ENCODE data around the gene ADAMTSL5. TPM values are rescaled to one million over a fixed set of nuclear protein-coding genes. Genes with fewer than 3 reads are reported as not detected.
A peak's percentile ranks its signal among the peaks of the same experiment; 100 is the strongest.
"Not testable (repeated sequence)": the region's sequence is repeated elsewhere in the genome, so short reads cannot be mapped to it uniquely, and the experiment has no call there.

The ADAMTSL5 gene
- total RNA-seq, 4 donors from 2014 or later = 13.5 to 20.8 (median 18.8) TPM

DNA sequence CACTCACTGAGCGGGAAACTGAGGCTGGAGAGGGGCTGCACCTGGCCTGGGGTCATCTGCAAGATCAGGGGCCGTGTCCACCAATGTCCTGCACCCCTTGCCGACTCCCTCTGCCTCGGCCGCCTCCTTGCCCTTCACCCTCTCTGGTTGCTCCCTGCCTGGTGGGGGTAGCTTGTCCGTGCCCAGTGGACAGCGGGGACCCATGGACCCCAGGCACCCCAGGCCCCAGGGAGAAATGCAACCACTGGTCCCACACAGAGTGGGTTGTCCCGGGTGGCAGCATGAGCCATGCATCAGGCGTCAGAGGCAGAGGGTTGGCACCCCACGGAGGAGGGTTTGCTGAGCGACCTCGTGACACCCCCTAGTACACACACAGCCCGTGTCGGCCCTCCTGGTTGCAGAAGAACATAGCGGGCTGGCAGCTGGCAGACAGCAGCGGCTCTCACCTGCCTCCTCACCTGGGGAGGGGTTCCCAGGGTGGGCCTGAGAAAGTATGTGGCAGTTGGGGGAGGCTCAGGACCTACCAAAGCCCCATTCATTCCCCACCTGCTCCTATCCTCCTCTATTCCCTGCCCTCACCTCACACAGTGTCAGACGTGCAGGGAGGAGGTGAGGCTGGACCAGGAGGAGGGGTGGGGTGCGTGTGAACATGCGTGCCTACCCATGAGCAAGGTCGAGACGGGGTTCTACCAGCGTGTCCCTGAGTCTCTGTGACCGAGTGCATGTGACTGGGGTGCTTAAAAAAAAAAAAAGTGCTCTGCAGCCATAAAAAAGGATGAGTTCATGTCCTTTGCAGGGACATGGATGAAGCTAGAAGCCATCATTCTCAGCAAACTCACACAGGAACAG lies 8.7 kb downstream of the ADAMTSL5 start:
- no peak for DNase-seq
- Histone ChIP-seq H3K36me3 (peaks cover 0 to 16% (median 0%) of the 10 kb centered on the region in 3 donors), H3K27ac (no peak overlapping the region), H3K9me3 (no peaks in the 10 kb centered on the region), H3K27me3 (peaks cover 0 to 33% (median 6%) of the 10 kb centered on the region in 4 donors), H3K4me1 (peaks cover 18 to 53% (median 19%) of the 10 kb centered on the region in 3 donors), H3K4me3 (peak overlapping the region in 1 of 4 donors; percentile 32)
- intact Hi-C loops (cut with DNase I) = no loop called here
- TF ChIP-seq, protein P1, sequence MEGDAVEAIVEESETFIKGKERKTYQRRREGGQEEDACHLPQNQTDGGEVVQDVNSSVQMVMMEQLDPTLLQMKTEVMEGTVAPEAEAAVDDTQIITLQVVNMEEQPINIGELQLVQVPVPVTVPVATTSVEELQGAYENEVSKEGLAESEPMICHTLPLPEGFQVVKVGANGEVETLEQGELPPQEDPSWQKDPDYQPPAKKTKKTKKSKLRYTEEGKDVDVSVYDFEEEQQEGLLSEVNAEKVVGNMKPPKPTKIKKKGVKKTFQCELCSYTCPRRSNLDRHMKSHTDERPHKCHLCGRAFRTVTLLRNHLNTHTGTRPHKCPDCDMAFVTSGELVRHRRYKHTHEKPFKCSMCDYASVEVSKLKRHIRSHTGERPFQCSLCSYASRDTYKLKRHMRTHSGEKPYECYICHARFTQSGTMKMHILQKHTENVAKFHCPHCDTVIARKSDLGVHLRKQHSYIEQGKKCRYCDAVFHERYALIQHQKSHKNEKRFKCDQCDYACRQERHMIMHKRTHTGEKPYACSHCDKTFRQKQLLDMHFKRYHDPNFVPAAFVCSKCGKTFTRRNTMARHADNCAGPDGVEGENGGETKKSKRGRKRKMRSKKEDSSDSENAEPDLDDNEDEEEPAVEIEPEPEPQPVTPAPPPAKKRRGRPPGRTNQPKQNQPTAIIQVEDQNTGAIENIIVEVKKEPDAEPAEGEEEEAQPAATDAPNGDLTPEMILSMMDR (IDR thresholded peaks at IDR 0.05) = no peak
- TF ChIP-seq POLR2A (IDR thresholded peaks at IDR 0.05) = no peak
- WGBS, 2 donors = 70 to 74% methylated on average over 7 to 8 of the region's 23 CpGs

DNA sequence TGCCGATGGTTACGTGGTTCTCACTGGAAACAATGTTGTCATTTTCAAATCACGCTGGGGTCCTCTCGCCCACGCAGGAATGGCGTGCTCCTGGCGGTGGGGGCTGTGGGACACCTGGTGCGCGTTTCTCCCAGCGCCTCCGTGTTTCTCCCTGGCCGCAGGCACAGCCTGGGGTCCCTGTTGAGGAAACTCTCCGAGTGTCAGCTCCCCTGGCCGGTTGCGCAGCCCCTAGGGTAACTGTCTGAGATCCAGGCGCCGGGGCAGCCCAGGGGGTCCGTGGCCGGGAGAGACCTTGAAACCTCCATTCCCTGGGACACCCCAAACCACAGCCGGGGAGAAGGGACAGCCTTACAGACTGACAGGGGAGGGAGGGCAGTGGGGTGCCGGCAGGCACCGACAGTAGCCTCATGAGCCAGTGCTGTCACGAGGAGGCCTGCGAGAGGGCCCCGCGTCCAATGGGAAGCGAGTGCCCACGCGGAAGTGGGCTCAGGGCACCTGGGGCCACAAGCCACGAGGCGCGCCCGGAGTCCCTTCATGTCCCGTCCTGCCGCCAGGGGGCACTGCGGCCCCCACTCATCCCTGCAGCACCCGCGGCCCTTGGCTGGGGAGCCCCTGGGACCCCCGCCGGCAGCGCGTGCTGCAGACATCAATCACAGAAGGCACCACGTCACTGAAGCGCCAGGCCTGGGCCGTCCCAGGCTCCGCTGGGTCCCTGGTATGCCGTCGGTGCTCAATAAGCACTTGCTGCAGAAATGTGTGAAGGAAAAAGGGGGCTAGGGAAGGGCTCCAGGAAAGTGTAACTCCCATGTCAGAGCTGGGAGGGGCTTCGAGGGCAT lies 9.5 kb downstream of the ADAMTSL5 start:
- TF ChIP-seq, protein P1 (IDR thresholded peaks at IDR 0.05) = peak; percentile 52 to 79 (median 66)
- TF ChIP-seq POLR2A (IDR thresholded peaks at IDR 0.05) = no peak
- 4 to 14% methylated on average over 10 to 32 of the region's 49 CpGs for WGBS, 2 donors
- intact Hi-C loops (cut with DNase I) = no loop called here
- Histone ChIP-seq H3K27ac (no peak overlapping the region), H3K9me3 (no peaks in the 10 kb centered on the region), H3K27me3 (peaks cover 0 to 33% (median 6%) of the 10 kb centered on the region in 4 donors), H3K4me3 (peak overlapping the region in 3 of 4 donors; percentile 19 to 50 (median 32)), H3K4me1 (peaks cover 17 to 45% (median 18%) of the 10 kb centered on the region in 3 donors), H3K36me3 (peaks cover 0 to 16% (median 0%) of the 10 kb centered on the region in 3 donors)
- DNase-seq = no peak

DNA sequence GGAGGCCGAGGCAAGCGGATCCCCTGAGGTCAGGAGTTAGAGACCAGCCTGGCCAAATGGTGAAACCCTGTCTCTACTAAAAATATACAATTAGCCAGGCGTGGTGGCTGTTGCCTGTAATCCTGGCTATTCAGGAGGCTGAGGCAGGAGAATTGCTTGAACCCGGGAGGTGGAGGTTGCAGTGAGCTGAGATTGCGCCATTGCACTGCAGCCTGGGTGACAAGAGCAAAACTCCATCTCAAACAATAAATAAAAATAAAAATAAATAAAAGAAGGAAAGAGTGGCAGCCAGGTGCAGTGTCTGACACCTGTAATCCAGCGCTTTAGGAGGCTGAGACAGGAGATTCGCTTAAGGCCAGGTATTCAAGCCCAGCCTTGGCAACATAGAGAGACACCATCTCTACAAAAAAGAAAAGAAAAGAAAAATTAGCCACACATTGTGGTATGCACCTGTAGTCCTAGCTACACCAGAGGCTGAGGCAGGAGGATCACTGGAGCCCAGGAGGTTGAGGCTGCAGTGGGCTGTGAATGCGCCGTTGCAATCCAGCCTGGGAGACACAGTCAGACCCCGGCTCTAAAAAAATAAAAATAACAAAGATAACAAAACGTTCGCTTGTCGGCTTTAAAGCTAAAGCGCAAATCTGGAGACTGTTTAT lies 10.3 kb downstream of the ADAMTSL5 start:
- H3K9me3 ChIP-seq = no peaks in the 10 kb centered on the region
- DNase-seq = no peak
- H3K4me1 ChIP-seq = peaks cover 15 to 38% (median 18%) of the 10 kb centered on the region in 3 donors
- peaks cover 0 to 16% (median 0%) of the 10 kb centered on the region in 3 donors for H3K36me3 ChIP-seq
- no peak overlapping the region for H3K27ac ChIP-seq
- intact Hi-C loops (cut with DNase I) = no loop called here
- peak overlapping the region in 2 of 4 donors; percentile 19 to 50 for H3K4me3 ChIP-seq
- WGBS, 2 donors = 40 to 57% methylated on average over 11 to 14 of the region's 14 CpGs
- TF ChIP-seq, protein P1 (IDR thresholded peaks at IDR 0.05) = no peak
- peaks cover 0 to 39% (median 6%) of the 10 kb centered on the region in 4 donors for H3K27me3 ChIP-seq

DNA sequence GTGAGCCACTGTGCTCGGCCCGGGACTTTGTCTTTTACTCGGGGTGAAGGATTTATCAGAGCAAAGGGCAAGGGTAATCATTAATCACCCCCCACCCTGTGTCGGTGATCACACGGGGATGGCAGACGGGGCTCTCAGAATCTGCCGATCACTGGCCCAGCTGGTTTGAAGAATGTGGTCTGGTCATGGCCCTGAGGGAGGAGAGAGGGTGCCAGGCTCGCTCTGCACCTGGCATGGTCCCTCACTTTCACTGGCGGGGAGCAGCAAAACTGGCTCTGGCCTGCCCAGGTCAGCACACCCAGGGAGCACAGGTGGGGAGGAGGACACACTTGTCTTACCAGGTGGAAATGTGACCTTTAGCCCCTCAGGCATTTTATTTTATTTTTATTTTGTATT lies 11.6 kb downstream of the ADAMTSL5 start:
- no peak for DNase-seq
- Histone ChIP-seq H3K27me3 (peaks cover 0 to 50% (median 6%) of the 10 kb centered on the region in 4 donors), H3K4me3 (no peak overlapping the region), H3K4me1 (peaks cover 14 to 43% (median 18%) of the 10 kb centered on the region in 3 donors), H3K36me3 (peaks cover 0 to 13% (median 0%) of the 10 kb centered on the region in 3 donors), H3K27ac (no peak overlapping the region), H3K9me3 (no peaks in the 10 kb centered on the region)
- 33 to 37% methylated on average over 2 to 8 of the region's 9 CpGs for WGBS, 2 donors
- intact Hi-C loops (cut with DNase I) = no loop called here
- TF ChIP-seq, protein P1 (IDR thresholded peaks at IDR 0.05) = no peak
- no peak for TF ChIP-seq POLR2A (IDR thresholded peaks at IDR 0.05)

DNA sequence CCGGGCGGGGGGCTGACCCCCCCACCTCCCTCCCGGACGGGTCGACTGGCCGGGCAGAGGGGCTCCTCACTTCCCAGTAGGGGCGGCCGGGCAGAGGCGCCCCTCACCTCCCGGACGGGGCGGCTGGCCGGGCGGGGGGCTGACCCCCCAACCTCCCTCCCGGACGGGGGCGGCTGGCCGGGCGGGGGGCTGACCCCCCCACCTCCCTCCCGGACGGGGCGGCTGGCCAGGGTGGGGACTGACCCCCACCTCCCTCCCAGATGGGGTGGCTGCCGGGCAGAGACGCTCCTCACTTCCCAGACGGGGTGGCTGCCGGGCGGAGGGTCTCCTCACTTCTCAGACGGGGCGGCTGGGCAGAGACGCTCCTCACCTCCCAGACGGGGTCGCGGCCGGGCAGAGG lies 13.6 kb downstream of the ADAMTSL5 start:
- H3K36me3 ChIP-seq; H3K27ac ChIP-seq; DNase-seq; intact Hi-C loops (cut with DNase I); H3K9me3 ChIP-seq; H3K4me3 ChIP-seq: not testable (repeated sequence)
- Histone ChIP-seq H3K27me3 (peaks cover 0 to 47% (median 6%) of the 10 kb centered on the region in 4 donors), H3K4me1 (peaks cover 14 to 47% (median 18%) of the 10 kb centered on the region in 3 donors)
- no CpG with 5 or more reads among the region's 34 CpGs for WGBS, 2 donors

Measured in esophagus squamous epithelium (tissue), 5 donors.